ENCODE measurements around the gene NELFB. TPM values are rescaled to one million over a fixed set of nuclear protein-coding genes. Genes with fewer than 3 reads are reported as not detected.

The NELFB gene
- total RNA-seq, 4 donors from 2014 or later: 29.8 to 39.1 (median 32.4) TPM

DNA sequence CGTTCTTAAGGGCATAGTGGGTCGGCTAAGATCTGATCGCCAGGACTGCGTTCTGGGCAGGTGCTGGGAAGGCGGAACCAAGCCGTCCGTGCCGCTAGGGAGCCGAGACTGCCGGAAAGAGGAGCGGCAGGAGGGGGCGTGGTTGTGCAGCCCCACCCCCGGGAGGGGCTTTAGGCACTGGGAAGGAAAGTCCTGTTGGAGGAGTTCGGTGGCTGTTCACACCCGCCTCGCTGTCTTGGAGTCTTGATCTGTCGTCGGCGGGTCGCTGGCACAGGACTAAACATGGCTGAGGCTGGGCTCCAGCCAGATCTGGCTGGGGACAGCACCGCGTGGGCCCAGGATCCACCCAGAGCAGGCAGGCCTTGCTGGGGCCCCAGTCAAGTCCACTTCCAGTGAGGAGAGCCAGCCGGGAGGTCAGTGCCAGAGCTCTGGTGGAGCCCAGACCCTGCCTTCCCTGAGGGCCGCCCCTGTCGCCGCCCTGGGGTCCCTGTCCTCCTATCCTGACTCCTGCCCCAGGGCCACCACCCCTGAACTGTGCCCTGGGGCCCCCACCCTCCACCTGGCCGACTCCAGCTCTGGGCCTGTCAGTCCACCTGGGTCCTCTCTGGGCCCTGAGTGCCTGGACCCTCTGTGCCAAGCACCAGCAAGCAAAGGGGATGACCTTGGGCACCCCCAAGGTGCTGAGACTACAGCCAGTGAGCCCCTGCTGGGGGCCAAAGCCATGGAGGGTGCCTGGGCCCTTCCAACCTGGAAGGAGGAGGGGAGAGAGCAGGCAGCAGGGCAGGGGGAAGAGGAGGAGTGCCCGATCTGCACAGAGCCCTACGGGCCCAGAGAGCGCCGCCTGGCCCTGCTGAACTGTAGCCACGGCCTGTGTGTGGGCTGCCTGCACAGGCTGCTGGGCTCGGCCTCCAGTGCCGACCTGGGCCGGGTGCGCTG lies 37.6 kb upstream of the NELFB start:
- Histone ChIP-seq H3K9me3 (no peaks in the 10 kb centered on the region), H3K27ac (no peak overlapping the region), H3K4me3 (replicated peaks in 1 of 3) (peak overlapping the region in 1 of 3 donors; percentile 9), H3K27me3 (no peaks in the 10 kb centered on the region), H3K4me1 (peaks cover 2 to 10% of the 10 kb centered on the region in 2 donors), H3K36me3 (no peaks in the 10 kb centered on the region)
- peak; percentile 76 to 81 for DNase-seq
- intact Hi-C loops (cut with DNase I): no loop called here
- WGBS, 2 donors: 52 to 84% methylated on average over 14 to 25 of the region's 36 CpGs
- TF ChIP-seq POLR2A (IDR thresholded peaks at IDR 0.05): peak in 1 of 2 donors; percentile 23
- TF ChIP-seq, protein P1, sequence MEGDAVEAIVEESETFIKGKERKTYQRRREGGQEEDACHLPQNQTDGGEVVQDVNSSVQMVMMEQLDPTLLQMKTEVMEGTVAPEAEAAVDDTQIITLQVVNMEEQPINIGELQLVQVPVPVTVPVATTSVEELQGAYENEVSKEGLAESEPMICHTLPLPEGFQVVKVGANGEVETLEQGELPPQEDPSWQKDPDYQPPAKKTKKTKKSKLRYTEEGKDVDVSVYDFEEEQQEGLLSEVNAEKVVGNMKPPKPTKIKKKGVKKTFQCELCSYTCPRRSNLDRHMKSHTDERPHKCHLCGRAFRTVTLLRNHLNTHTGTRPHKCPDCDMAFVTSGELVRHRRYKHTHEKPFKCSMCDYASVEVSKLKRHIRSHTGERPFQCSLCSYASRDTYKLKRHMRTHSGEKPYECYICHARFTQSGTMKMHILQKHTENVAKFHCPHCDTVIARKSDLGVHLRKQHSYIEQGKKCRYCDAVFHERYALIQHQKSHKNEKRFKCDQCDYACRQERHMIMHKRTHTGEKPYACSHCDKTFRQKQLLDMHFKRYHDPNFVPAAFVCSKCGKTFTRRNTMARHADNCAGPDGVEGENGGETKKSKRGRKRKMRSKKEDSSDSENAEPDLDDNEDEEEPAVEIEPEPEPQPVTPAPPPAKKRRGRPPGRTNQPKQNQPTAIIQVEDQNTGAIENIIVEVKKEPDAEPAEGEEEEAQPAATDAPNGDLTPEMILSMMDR (IDR thresholded peaks at IDR 0.05): no peak

DNA sequence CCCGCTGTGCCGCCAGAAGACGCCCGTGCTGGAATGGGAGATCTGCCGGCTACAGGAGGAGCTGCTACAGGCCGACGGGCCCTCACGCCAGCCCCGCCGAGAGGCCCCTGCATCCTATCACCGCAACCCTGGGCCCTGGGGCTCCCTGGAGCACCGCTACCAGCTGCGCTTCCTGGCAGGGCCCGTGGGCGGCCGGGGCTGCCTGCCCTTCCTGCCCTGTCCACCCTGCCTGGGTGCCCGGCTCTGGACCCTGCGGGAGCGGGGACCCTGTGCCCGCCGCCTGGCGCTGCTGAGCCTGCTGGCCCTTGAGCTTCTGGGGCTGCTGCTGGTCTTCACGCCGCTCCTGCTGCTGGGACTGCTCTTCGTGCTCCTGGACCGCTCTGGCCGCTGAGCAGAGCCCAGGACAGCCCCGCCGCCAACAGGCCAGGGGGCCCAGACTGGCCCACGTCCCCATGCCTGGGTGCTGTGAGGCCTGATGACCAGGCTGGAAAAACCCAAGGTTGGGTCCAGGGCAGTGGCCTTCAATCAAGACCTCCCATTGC lies 36.8 kb upstream of the NELFB start:
- Histone ChIP-seq H3K4me1 (peaks cover 8 to 16% of the 10 kb centered on the region in 2 donors), H3K27me3 (no peaks in the 10 kb centered on the region), H3K36me3 (no peaks in the 10 kb centered on the region), H3K9me3 (no peaks in the 10 kb centered on the region), H3K27ac (no peak overlapping the region), H3K4me3 (replicated peaks in 1 of 3) (no peak overlapping the region)
- intact Hi-C loops (cut with DNase I): no loop called here
- no peak for DNase-seq
- TF ChIP-seq, protein P1 (IDR thresholded peaks at IDR 0.05): no peak
- no peak for TF ChIP-seq POLR2A (IDR thresholded peaks at IDR 0.05)
- WGBS, 2 donors: 90 to 92% methylated on average over 5 to 11 of the region's 30 CpGs

DNA sequence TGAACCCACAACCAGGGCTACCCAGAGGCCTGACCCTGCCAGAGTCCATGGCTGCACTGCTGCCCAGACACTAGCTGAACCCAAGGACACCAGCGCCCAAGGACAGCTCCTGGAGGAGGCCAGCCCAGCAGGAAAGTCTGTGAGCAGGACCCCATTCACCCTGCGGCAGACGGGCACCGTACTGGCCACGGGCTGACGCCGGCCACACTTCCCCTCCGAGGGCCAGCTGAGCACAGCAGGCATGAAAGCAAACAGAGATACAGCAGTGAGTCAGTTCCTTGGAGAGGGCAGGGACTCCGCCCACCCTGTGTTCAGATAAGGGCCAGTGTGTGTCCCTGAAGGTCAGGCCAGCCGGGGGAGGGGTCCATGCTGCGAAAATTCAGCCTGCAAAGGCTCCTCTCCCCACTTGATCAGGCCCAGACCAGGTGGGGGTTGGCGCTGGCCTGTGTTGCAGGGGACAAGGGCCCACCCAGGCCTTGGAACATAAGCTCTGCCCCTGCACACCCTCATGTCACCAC lies 36.3 kb upstream of the NELFB start:
- intact Hi-C loops (cut with DNase I): no loop called here
- 76 to 90% methylated on average over 9 to 10 of the region's 12 CpGs for WGBS, 2 donors
- Histone ChIP-seq H3K27ac (no peak overlapping the region), H3K4me3 (replicated peaks in 1 of 3) (no peak overlapping the region), H3K4me1 (peaks cover 10 to 16% of the 10 kb centered on the region in 2 donors), H3K36me3 (no peaks in the 10 kb centered on the region), H3K27me3 (no peaks in the 10 kb centered on the region), H3K9me3 (no peaks in the 10 kb centered on the region)
- no peak for DNase-seq
- TF ChIP-seq, protein P1 (IDR thresholded peaks at IDR 0.05): no peak
- TF ChIP-seq POLR2A (IDR thresholded peaks at IDR 0.05): no peak

DNA sequence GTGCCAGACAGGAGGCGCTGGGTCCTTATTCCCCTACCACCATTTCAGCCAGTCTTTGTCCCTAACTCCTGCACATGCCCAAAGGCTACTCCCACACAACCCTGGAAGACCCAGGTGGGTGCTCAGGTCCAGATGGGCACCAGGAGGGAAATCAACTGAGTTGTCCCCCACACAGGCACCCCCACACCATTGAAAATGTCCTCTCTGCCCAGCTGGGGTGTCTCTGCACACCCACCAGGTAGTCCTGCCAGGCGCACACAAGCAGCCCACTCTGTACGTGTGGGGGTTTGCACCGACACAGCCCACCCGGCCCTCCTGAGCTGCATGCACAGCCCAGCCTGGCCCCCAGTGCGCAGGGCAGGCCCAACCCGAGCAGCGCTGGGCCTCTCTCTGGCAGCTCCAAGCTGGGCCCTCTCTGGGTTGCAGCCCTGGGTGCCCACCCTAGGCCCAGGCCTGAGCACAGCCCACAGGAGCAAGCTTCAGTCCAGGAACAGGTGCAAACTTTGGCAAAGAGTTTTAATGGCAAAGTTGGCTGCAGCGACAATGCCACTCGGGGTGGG lies 35.3 kb upstream of the NELFB start:
- H3K27ac ChIP-seq: no peak overlapping the region
- TF ChIP-seq POLR2A (IDR thresholded peaks at IDR 0.05): no peak
- TF ChIP-seq, protein P1 (IDR thresholded peaks at IDR 0.05): no peak
- 93 to 98% methylated on average over 5 to 6 of the region's 10 CpGs for WGBS, 2 donors
- H3K27me3 ChIP-seq: no peaks in the 10 kb centered on the region
- H3K9me3 ChIP-seq: no peaks in the 10 kb centered on the region
- H3K4me1 ChIP-seq: peaks cover 13 to 22% of the 10 kb centered on the region in 2 donors
- intact Hi-C loops (cut with DNase I): no loop called here
- H3K4me3 ChIP-seq (replicated peaks in 1 of 3): no peak overlapping the region
- no peak for DNase-seq
- no peaks in the 10 kb centered on the region for H3K36me3 ChIP-seq

Data from thyroid gland (tissue), 4 donors.